Retinal pigment epithelial cell (primary cell): Measurements from ENCODE around the gene PHF21A.

Experiments
- DNase-seq: peaks from one replicate; pipeline ENCODE4 v3.0.0-alpha.2; 2010; ENCODE audit warnings: low read depth
- H3K4me3 ChIP-seq: 2 replicates; pipeline ENCODE4 v1.5.1; 2011; ENCODE audit warnings: mild to moderate bottlenecking, low read length, control low read depth, moderate library complexity
- TF ChIP-seq, protein P1 (sequence below): conservative IDR thresholded peaks from 2 replicates; pipeline ENCODE4 v1.5.1; 2011; ENCODE audit warnings: low read depth, low read length, control low read depth, inconsistent platforms

Gene PHF21A

DNA sequence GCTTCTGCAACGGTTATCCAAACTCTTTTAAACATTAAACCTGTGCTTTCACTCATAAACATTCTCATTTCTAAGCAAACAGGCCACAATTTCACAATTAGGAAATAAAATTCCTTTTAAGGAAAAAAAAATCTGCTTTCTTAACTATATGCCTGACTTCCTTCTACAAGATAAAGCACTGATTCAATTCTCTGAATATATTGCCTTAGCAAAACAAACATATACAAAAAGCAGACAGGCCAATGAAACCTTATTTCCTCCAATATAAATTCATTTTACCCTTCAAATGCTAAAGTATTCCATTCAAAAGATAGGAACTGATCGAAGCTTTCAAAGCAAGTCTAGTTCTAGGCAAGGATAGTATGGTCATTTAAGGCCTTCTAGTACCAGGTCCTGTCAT is 76.7 kb downstream of the PHF21A start:
- no peak for DNase-seq
- H3K4me3 ChIP-seq = no peak overlapping the region
- TF ChIP-seq, protein P1, sequence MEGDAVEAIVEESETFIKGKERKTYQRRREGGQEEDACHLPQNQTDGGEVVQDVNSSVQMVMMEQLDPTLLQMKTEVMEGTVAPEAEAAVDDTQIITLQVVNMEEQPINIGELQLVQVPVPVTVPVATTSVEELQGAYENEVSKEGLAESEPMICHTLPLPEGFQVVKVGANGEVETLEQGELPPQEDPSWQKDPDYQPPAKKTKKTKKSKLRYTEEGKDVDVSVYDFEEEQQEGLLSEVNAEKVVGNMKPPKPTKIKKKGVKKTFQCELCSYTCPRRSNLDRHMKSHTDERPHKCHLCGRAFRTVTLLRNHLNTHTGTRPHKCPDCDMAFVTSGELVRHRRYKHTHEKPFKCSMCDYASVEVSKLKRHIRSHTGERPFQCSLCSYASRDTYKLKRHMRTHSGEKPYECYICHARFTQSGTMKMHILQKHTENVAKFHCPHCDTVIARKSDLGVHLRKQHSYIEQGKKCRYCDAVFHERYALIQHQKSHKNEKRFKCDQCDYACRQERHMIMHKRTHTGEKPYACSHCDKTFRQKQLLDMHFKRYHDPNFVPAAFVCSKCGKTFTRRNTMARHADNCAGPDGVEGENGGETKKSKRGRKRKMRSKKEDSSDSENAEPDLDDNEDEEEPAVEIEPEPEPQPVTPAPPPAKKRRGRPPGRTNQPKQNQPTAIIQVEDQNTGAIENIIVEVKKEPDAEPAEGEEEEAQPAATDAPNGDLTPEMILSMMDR = no peak

DNA sequence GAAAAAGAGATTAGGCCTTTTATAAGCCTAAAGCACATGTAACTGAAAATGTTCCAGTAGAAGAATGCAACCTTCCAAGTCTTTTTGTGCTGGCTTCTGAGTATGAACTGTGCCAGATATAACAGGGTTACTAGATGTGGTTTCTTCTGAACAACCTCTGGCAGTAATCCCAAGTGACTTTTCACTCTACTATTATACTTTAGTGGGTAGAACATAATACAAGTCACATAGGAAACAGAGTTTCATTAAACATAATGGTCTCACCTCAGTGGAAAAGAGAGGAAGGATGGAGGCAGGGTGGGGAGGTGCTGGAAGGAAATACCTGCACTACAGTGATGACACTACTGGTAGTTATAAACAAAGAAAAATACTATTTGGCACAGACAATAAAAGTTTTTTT is 81.3 kb downstream of the PHF21A start:
- TF ChIP-seq, protein P1 = no peak
- H3K4me3 ChIP-seq = no peak overlapping the region
- no peak for DNase-seq

DNA sequence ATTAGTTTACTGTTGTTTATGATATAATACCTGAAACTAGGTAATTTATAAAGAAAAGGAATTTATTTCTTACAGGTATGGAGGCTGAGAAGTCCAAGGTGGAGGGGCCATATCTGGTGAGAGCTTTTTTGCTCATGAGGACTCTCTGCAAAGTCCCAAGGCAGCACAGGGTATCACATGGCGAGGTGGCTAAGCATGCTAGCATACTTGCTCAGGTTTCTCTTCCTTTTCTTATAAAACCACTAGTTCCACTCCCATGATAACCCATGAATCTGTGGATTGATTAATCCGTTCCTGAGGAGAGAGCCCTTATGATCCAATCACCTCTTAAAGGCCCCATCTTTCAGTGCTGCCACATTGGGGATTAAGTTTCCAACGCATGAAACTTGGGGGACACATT is 82.7 kb downstream of the PHF21A start:
- no peak for DNase-seq
- TF ChIP-seq, protein P1 = no peak
- H3K4me3 ChIP-seq = no peak overlapping the region

DNA sequence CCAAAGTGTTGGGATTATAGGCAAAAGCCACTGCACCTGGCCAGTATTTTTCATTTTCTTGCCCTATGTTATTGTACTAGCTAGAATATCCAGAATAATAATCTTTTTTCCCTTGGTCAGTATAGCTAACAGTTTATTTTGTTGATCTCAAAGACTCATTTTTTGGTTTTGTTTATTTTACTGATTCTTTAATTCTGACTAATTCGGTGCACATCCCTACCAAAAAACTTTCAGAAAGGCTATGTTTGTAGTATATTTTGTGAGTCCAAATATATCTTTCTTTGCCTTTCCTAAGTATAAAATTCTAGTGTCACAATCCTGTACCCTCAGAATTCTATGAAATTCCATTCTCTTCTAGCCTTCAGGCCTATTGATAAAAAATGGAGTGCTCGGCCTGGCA is 84.3 kb downstream of the PHF21A start:
- TF ChIP-seq, protein P1 = no peak
- H3K4me3 ChIP-seq = no peak overlapping the region
- DNase-seq = no peak

DNA sequence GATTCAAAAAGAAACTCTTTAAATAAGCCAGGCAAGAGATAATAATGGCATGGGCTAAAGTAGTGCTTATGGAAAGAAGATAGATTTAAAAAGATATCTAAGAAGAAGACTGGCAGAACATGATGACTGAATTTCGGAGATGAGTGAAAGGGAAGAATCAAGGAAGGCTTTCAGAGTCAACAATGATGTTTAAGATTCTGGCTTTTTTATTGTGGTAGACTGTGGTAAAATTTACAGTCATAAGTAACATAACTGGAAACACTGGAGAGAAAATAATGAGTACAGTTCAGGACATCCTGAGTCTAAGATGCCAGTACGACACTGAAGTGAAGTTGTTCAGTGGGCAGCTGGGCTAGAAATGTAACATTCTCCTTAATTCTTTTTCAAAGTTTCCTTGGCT is 85.2 kb downstream of the PHF21A start:
- no peak for DNase-seq
- H3K4me3 ChIP-seq = no peak overlapping the region
- TF ChIP-seq, protein P1 = no peak

DNA sequence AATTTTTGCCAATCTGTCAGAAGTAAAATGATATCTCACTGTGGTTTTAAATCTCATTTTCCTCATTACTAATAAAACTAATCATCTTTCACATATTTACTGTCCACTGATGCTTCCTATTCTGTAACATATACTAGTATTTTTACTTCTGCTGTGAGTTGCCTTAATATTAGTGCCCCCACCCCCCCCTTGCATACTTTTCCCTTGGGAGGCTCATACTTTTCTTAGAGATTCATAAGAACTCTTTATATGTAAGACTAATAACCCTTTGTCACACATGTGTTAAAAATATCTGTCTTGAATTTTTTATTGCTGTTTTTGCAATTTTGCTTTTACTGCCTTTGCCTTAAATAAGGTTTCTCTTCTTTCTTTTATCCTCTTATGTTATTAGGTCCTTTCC is 87.2 kb downstream of the PHF21A start:
- no peak overlapping the region for H3K4me3 ChIP-seq
- no peak for DNase-seq
- TF ChIP-seq, protein P1 = no peak

DNA sequence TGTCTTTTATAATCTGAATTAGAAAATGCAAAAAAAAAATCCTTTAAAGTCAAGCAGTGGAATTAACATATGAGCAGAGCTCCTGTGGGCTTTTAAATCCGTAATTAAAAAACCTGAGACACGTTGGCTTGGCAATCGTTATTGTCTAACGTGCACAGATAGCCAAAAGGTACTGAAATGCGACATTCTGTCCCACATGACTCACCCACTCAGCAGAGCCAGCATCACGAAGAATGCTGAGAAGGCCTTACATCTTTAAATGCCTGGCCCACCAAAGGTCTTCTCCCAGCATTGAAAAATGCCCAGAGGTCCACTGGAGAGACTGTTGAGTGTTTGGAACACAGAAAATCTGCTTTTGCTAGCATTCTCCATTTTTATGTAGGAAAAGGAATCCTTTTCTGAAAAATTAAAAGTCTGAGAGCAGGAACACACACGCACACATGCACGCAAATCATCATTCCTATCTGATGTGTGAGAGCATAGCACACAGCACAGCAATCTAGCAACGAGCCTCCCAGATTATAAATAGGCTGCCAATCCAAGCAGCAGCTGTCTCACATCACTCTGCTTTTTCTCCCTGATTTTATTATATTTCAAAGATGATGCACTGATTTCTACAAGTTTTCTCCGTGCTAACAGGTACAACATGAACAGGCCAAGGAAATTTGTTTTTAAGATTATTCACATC is 94.5 kb downstream of the PHF21A start:
- TF ChIP-seq, protein P1 = no peak
- H3K4me3 ChIP-seq = no peak overlapping the region
- DNase-seq = no peak
